NCI-H748 treated with DMSO at 0.1 percent for 48 hours (cell line): ENCODE measurements around the gene METTL8.
"Not testable (repeated sequence)": the region's sequence is repeated elsewhere in the genome, so short reads cannot be mapped to it uniquely, and the experiment has no call there.

Experiments used
- DNase-seq: peaks from one replicate; lab custom pipeline; 2025; lab: John Stamatoyannopoulos, UW

Gene METTL8

GRCh38 chr2:171311589-171311988 lies 122.2 kb downstream of the METTL8 start:
- not testable (repeated sequence) for DNase-seq

GRCh38 chr2:171310889-171311288 lies 122.9 kb downstream of the METTL8 start:
- no peak for DNase-seq

- no peak for DNase-seq
Measured at GRCh38 chr2:171309455-171310286, 124.1 kb downstream of the METTL8 start.

GRCh38 chr2:171308280-171309054 lies 125.3 kb downstream of the METTL8 start:
- DNase-seq, result no peak

- DNase-seq, result no peak
Measured at GRCh38 chr2:171307560-171307959, 126.2 kb downstream of the METTL8 start.

GRCh38 chr2:171297956-171298355 lies 135.8 kb downstream of the METTL8 start:
- no peak for DNase-seq

- DNase-seq, result no peak
Measured at GRCh38 chr2:171294608-171295007, 139.2 kb downstream of the METTL8 start.

GRCh38 chr2:171293661-171294060 lies 140.1 kb downstream of the METTL8 start:
- no peak for DNase-seq

- DNase-seq, result no peak
Measured at GRCh38 chr2:171289991-171290390, 143.8 kb downstream of the METTL8 start.

- no peak for DNase-seq
Measured at GRCh38 chr2:171289316-171289715, 144.5 kb downstream of the METTL8 start.

GRCh38 chr2:171287611-171288010 lies 146.2 kb downstream of the METTL8 start:
- DNase-seq, result no peak

GRCh38 chr2:171287036-171287571 lies 146.7 kb downstream of the METTL8 start:
- DNase-seq, result no peak

GRCh38 chr2:171281110-171281509 lies 152.7 kb downstream of the METTL8 start:
- no peak for DNase-seq

GRCh38 chr2:171279983-171280790 lies 153.6 kb downstream of the METTL8 start:
- no peak for DNase-seq

GRCh38 chr2:171274757-171275156 lies 159.0 kb downstream of the METTL8 start:
- no peak for DNase-seq

- no peak for DNase-seq
Measured at GRCh38 chr2:171271971-171272436, 161.8 kb downstream of the METTL8 start.

GRCh38 chr2:171271386-171271785 lies 162.4 kb downstream of the METTL8 start:
- DNase-seq, result no peak

GRCh38 chr2:171267855-171268629 lies 165.7 kb downstream of the METTL8 start:
- no peak for DNase-seq
